Naive thymus-derived CD4-positive, alpha-beta T cell (primary cell): Measurements from ENCODE around the gene AGAP2. TPM values are rescaled to one million over a fixed set of nuclear protein-coding genes. Genes with fewer than 3 reads are reported as not detected.

Source experiments
- ATAC-seq: fragments of 150-1000 bp; cut with Tn5 transposase; 2 replicates; pipeline ENCODE4 v1.10.0; 2021; ENCODE audit warnings: mild to moderate bottlenecking, moderate library complexity
- CTCF ChIA-PET: fragments of 350-600 bp; sonication (Branson Sonifier 250); formaldehyde crosslinking; loops from one replicate; lab custom pipeline; 2021; ENCODE audit warnings: antibody characterized with exemption; lab: Charles Lee
- POLR2A ChIA-PET: fragments of 350-600 bp; sonication (Branson Sonifier 250); formaldehyde crosslinking; loops from one replicate; lab custom pipeline; 2021; ENCODE audit warnings: antibody characterized with exemption, inconsistent platforms; lab: Charles Lee
- DNase-seq, 9 donors: peaks; one replicate each; pipeline versions ENCODE4 v3.0.0 to v3.0.0-alpha.2; 2020 to 2022; ENCODE audit warnings: mixed read lengths in 1 of 9
- H3K27ac ChIP-seq: one replicate; pipeline ENCODE4 v1.7.0; 2013; ENCODE audit warnings: mild to moderate bottlenecking, low read depth, low read length, moderate library complexity
- H3K27me3 ChIP-seq, 2 donors: one replicate each; pipeline ENCODE4 v1.7.0; 2013; ENCODE audit warnings: low read length in 2 of 2, mild to moderate bottlenecking in 2 of 2, moderate library complexity in 2 of 2; ENCODE audit not compliant: control insufficient read depth in 2 of 2, insufficient read depth in 2 of 2
- H3K36me3 ChIP-seq, 3 experiments: 1 replicate in 2 of 3; 2 replicates in 1 of 3; pipeline ENCODE4 v1.7.0; 2013; ENCODE audit warnings: low read length in 3 of 3, mild to moderate bottlenecking in 3 of 3, moderate library complexity in 1 of 3; ENCODE audit not compliant: insufficient read depth in 3 of 3, control insufficient read depth in 2 of 3
- H3K4me1 ChIP-seq, 2 donors: one replicate each; pipeline ENCODE4 v1.7.0; 2013; ENCODE audit warnings: low read length in 2 of 2, mild to moderate bottlenecking in 2 of 2, moderate library complexity in 1 of 2; ENCODE audit not compliant: control insufficient read depth in 2 of 2, insufficient read depth in 2 of 2
- H3K4me3 ChIP-seq: 2 replicates; pipeline ENCODE4 v1.7.0; 2013; ENCODE audit warnings: mild to moderate bottlenecking, low read length
- H3K9me3 ChIP-seq, 3 experiments: 1 replicate in 2 of 3; 2 replicates in 1 of 3; pipeline ENCODE4 v1.7.0; 2013; ENCODE audit warnings: low read length in 3 of 3; ENCODE audit not compliant: control insufficient read depth in 2 of 3
- H3K27ac Mint-ChIP-seq, 9 donors: one replicate each; pipeline ENCODE4 v1.8.0; 2020 to 2022; ENCODE audit warnings: mixed read lengths in 9 of 9, mild to moderate bottlenecking in 8 of 9, moderate library complexity in 5 of 9, inconsistent platforms in 2 of 9
- H3K27me3 Mint-ChIP-seq, 5 donors: one replicate each; pipeline ENCODE4 v1.8.0; 2021 to 2022; ENCODE audit warnings: mixed read lengths in 5 of 5, mild to moderate bottlenecking in 1 of 5
- H3K36me3 Mint-ChIP-seq, 5 donors: one replicate each; pipeline ENCODE4 v1.8.0; 2020 to 2022; ENCODE audit warnings: mixed read lengths in 5 of 5, mild to moderate bottlenecking in 3 of 5, inconsistent platforms in 1 of 5
- H3K4me1 Mint-ChIP-seq, 7 donors: one replicate each; pipeline ENCODE4 v1.8.0; 2020 to 2022; ENCODE audit warnings: mixed read lengths in 7 of 7, mild to moderate bottlenecking in 3 of 7, inconsistent platforms in 1 of 7
- H3K4me3 Mint-ChIP-seq, 10 donors: one replicate each; pipeline ENCODE4 v1.8.0; 2020 to 2022; ENCODE audit warnings: mild to moderate bottlenecking in 10 of 10, mixed read lengths in 10 of 10, moderate library complexity in 6 of 10, inconsistent platforms in 2 of 10
- H3K9me3 Mint-ChIP-seq, 11 donors: one replicate each; pipeline ENCODE4 v1.8.0; 2020 to 2022; ENCODE audit warnings: mixed read lengths in 11 of 11, mild to moderate bottlenecking in 4 of 11, inconsistent platforms in 1 of 11, moderate library complexity in 1 of 11
- intact Hi-C, 2 donors: fragments of 100-400 bp; cut with micrococcal nuclease; formaldehyde crosslinking; loops; one replicate each; pipeline ENCODE4 v1.15.1; 2023
- polyA plus RNA-seq, 2 donors: library from polyadenylated mRNA; unstranded; fragments of 300-500 nt; fragmentation: Illumina TruSeq; gene quantifications; one replicate each; pipeline ENCODE4 v1.2.3, GENCODE V29; 2021
- total RNA-seq, 6 experiments: library from RNA in 5 of 6; stranded (reverse) in 5 of 6; gene quantifications; 1 replicate in 5 of 6; 2 replicates in 1 of 6; pipeline ENCODE4 v1.2.3 and lab custom pipeline; 2021 to 2026

AGAP2 gene
- total and polyA plus RNA-seq, 7 experiments from 2014 or later: 3.0 to 66.7 (median 41.3) TPM

GRCh38 chr12:57757771-57758170 is 19.2 kb upstream of the AGAP2 start:
- Mint-ChIP-seq H3K36me3 (peaks cover 4 to 16% (median 6%) of the 10 kb centered on the region in 5 donors), H3K4me1 (peaks cover 38 to 58% (median 50%) of the 10 kb centered on the region in 7 donors), H3K27me3 (peaks cover 0 to 2% (median 0%) of the 10 kb centered on the region in 5 donors), H3K27ac (peak overlapping the region in 3 of 9 donors; percentile 43 to 76 (median 65)), H3K9me3 (peaks cover 0 to 2% (median 0%) of the 10 kb centered on the region in 11 donors), H3K4me3 (peak overlapping the region in 1 of 10 donors; percentile 43)
- Histone ChIP-seq H3K9me3 (no peaks in the 10 kb centered on the region), H3K4me1 (peaks cover 23 to 38% of the 10 kb centered on the region in 2 donors), H3K27ac (no peak overlapping the region), H3K4me3 (no peak overlapping the region), H3K36me3 (peaks cover 0 to 18% (median 0%) of the 10 kb centered on the region in 3 experiments), H3K27me3 (no peaks in the 10 kb centered on the region)
- ChIA-PET POLR2A (no interaction called here), CTCF (interaction anchor here (0.7 to 1.5 kb wide), 3 partner anchors 24 to 1640 kb away, joined by 3 to 8 read pairs (median 4); partner anchors contain the start of gene ZC3H10)
- DNase-seq (no peak), ATAC-seq (no peak)
- intact Hi-C loops: loop anchor here (5.0 to 10.0 kb wide), 3 partner anchors 75 to 1933 kb away; partner anchors contain the start of genes DNAJC14 (in 1 of the 2) and PRIM1 (in 1 of the 2)

- peaks cover 4 to 18% (median 6%) of the 10 kb centered on the region in 5 donors for H3K36me3 Mint-ChIP-seq
- Histone ChIP-seq H3K4me1 (peaks cover 27 to 41% of the 10 kb centered on the region in 2 donors), H3K27ac (peak overlapping the region; percentile 85)
Measured at GRCh38 chr12:57756406-57757341, 18.1 kb upstream of the AGAP2 start.

GRCh38 chr12:57755454-57756372 is 17.2 kb upstream of the AGAP2 start:
- Histone ChIP-seq H3K4me3 (peak overlapping the region; percentile 61), H3K27ac (peak overlapping the region; percentile 85), H3K27me3 (no peaks in the 10 kb centered on the region), H3K36me3 (peaks cover 0 to 18% (median 0%) of the 10 kb centered on the region in 3 experiments), H3K9me3 (no peaks in the 10 kb centered on the region), H3K4me1 (peaks cover 35 to 49% of the 10 kb centered on the region in 2 donors)
- peaks cover 0 to 2% (median 0%) of the 10 kb centered on the region in 5 donors for H3K27me3 Mint-ChIP-seq
- H3K4me3 Mint-ChIP-seq: peak overlapping the region; percentile 82 to 95 (median 92)
- peak overlapping the region; percentile 5 to 91 (median 89) for H3K27ac Mint-ChIP-seq
- H3K36me3 Mint-ChIP-seq: peaks cover 4 to 25% (median 6%) of the 10 kb centered on the region in 5 donors
- peaks cover 47 to 71% (median 66%) of the 10 kb centered on the region in 7 donors for H3K4me1 Mint-ChIP-seq
- DNase-seq (peak in 6 of 9 donors; percentile 35 to 58 (median 42)), ATAC-seq (no peak)
- H3K9me3 Mint-ChIP-seq: peaks cover 0 to 2% (median 0%) of the 10 kb centered on the region in 11 donors
- POLR2A ChIA-PET: interaction anchor here (0.7 to 3.3 kb wide), 11 partner anchors 10 to 140 kb away, joined by 3 to 17 read pairs (median 3); partner anchors contain the start of genes CYP27B1, EEF1AKMT3, METTL1 and TSPAN31
- CTCF ChIA-PET: interaction anchor here (0.9 to 2.5 kb wide), 14 partner anchors 9 to 148 kb away, joined by 3 to 14 read pairs (median 6); partner anchors contain the start of genes CYP27B1, EEF1AKMT3, METTL1 and TSFM
- intact Hi-C loops: loop anchor here (1.0 to 10.0 kb wide), 9 partner anchors 10 to 1931 kb away; partner anchors contain the start of genes DNAJC14 (in 1 of the 2), EEF1AKMT3 (in 1 of the 2), METTL1 (in 1 of the 2) and PRIM1 (in 1 of the 2)

More at GRCh38 chr12:57756406-57757341, 18.1 kb upstream of the AGAP2 start:
- H3K36me3 ChIP-seq: peaks cover 0 to 18% (median 0%) of the 10 kb centered on the region in 3 experiments
- intact Hi-C loops: loop anchor here (1.0 to 10.0 kb wide), 8 partner anchors 9 to 1932 kb away; partner anchors contain the start of genes DNAJC14 (in 1 of the 2), EEF1AKMT3 (in 1 of the 2), METTL1 (in 1 of the 2) and PRIM1 (in 1 of the 2)
- Mint-ChIP-seq H3K27ac (peak overlapping the region; percentile 64 to 91 (median 89)), H3K4me1 (peaks cover 43 to 67% (median 59%) of the 10 kb centered on the region in 7 donors), H3K9me3 (peaks cover 0 to 2% (median 0%) of the 10 kb centered on the region in 11 donors), H3K4me3 (peak overlapping the region; percentile 82 to 95 (median 92)), H3K27me3 (peaks cover 0 to 2% (median 0%) of the 10 kb centered on the region in 5 donors)
- DNase-seq: peak; percentile 50 to 76 (median 70)
- ATAC-seq: peak; percentile 24
- peak overlapping the region; percentile 61 for H3K4me3 ChIP-seq
- POLR2A ChIA-PET: interaction anchor here (0.5 to 3.3 kb wide), 13 partner anchors 9 to 142 kb away, joined by 3 to 17 read pairs (median 3); partner anchors contain the start of genes CYP27B1, EEF1AKMT3, METTL1 and TSFM
- no peaks in the 10 kb centered on the region for H3K9me3 ChIP-seq
- H3K27me3 ChIP-seq: no peaks in the 10 kb centered on the region
- CTCF ChIA-PET: interaction anchor here (0.6 to 2.5 kb wide), 23 partner anchors 8 to 1639 kb away, joined by 3 to 14 read pairs (median 4); partner anchors contain the start of genes CYP27B1, EEF1AKMT3, METTL1 and TSFM

GRCh38 chr12:57755194-57755453 is 16.6 kb upstream of the AGAP2 start:
- Histone ChIP-seq H3K27me3 (no peaks in the 10 kb centered on the region), H3K4me3 (no peak overlapping the region), H3K27ac (peak overlapping the region; percentile 85), H3K4me1 (peaks cover 35 to 49% of the 10 kb centered on the region in 2 donors), H3K36me3 (peaks cover 0 to 18% (median 0%) of the 10 kb centered on the region in 3 experiments), H3K9me3 (no peaks in the 10 kb centered on the region)
- Mint-ChIP-seq H3K9me3 (peaks cover 0 to 2% (median 0%) of the 10 kb centered on the region in 11 donors), H3K4me1 (peaks cover 49 to 77% (median 72%) of the 10 kb centered on the region in 7 donors), H3K27me3 (peaks cover 0 to 2% (median 0%) of the 10 kb centered on the region in 5 donors), H3K4me3 (peak overlapping the region in 5 of 10 donors; percentile 35 to 95 (median 54)), H3K27ac (no peak overlapping the region), H3K36me3 (peaks cover 4 to 31% (median 11%) of the 10 kb centered on the region in 5 donors)
- ATAC-seq: no peak
- DNase-seq: no peak
- ChIA-PET POLR2A (interaction anchor here (0.7 to 3.3 kb wide), 2 partner anchors 12 to 14 kb away, joined by 4 to 17 read pairs; partner anchors contain the start of gene CYP27B1), CTCF (interaction anchor here (2.1 to 2.5 kb wide), 3 partner anchors 12 to 143 kb away, joined by 5 to 14 read pairs (median 10); partner anchors contain the start of genes CYP27B1 and TSFM)
- intact Hi-C loops: loop anchor here (2.0 to 10.0 kb wide), 4 partner anchors 14 to 1930 kb away; partner anchors contain the start of genes DNAJC14 (in 1 of the 2) and PRIM1 (in 1 of the 2)
